SK-N-SH (cell line): ENCODE results near the gene GRB7. TPM values are rescaled to one million over a fixed set of nuclear protein-coding genes. Genes with fewer than 3 reads are reported as not detected.

Experiments
- CTCF ChIA-PET: fragments of 300-600, 350-600 bp; formaldehyde crosslinking; extraction: SDS; loops from one replicate; lab custom pipeline; 2021; lab: Yijun Ruan, JAX
- POLR2A ChIA-PET: fragments of 350-600 bp; sonication (Branson Sonifier 250); formaldehyde crosslinking; extraction: SDS; loops from one replicate; lab custom pipeline; 2020; ENCODE audit warnings: antibody characterized with exemption, inconsistent platforms; lab: Yijun Ruan, JAX
- DNase-seq: peaks from one replicate; pipeline ENCODE4 v3.0.0; 2012
- H2AFZ ChIP-seq: fragments of 200-600 bp; sonication (generic); 2 replicates; pipeline ENCODE4 v1.8.1; 2016; ENCODE audit warnings: antibody characterized with exemption, mild to moderate bottlenecking, low read depth
- H3F3A ChIP-seq: fragments of 200-600 bp; sonication (generic); replicated peaks from 2 replicates; pipeline ENCODE3; 2016; ENCODE audit warnings: antibody characterized with exemption, mild to moderate bottlenecking; ENCODE audit not compliant: insufficient read depth
- H3K27ac ChIP-seq, 2 experiments: fragments of 200-500 bp in 1 of 2; fragments of 200-600 bp in 1 of 2; sonication (Bioruptor generic) in 1 of 2; sonication (generic), shearing (Covaris generic) in 1 of 2; 2 replicates each; pipeline versions ENCODE4 v1.5.1 to v1.6.1; 2014 to 2016; ENCODE audit warnings: low read depth in 2 of 2, inconsistent platforms in 1 of 2, low read length in 1 of 2, mild to moderate bottlenecking in 1 of 2, mixed read lengths in 1 of 2
- H3K27me3 ChIP-seq: fragments of 200-600 bp; sonication (generic), shearing (Covaris generic); 2 replicates; pipeline ENCODE4 v1.6.1; 2016; ENCODE audit warnings: mixed run types; ENCODE audit not compliant: insufficient read depth
- H3K36me3 ChIP-seq, 2 experiments: fragments of 200-500 bp in 1 of 2; fragments of 200-600 bp in 1 of 2; sonication (Bioruptor generic) in 1 of 2; sonication (generic) in 1 of 2; replicated peaks in 1 of 2; 2 replicates each; pipeline versions ENCODE3 to v1.5.1; 2014 to 2016; ENCODE audit warnings: low read length in 1 of 2, mild to moderate bottlenecking in 1 of 2; ENCODE audit not compliant: insufficient read depth in 2 of 2, control insufficient read depth in 1 of 2
- H3K4me1 ChIP-seq, 2 experiments: fragments of 200-500 bp in 1 of 2; fragments of 200-600 bp in 1 of 2; sonication (Bioruptor generic) in 1 of 2; sonication (generic), shearing (Covaris generic) in 1 of 2; 2 replicates each; pipeline versions ENCODE4 v1.5.1 to v1.6.1; 2014 to 2016; ENCODE audit warnings: low read depth in 1 of 2, low read length in 1 of 2, mixed run types in 1 of 2; ENCODE audit not compliant: insufficient read depth in 2 of 2, control insufficient read depth in 1 of 2
- H3K4me2 ChIP-seq: fragments of 200-600 bp; sonication (generic), shearing (Covaris generic); 2 replicates; pipeline ENCODE4 v1.6.1; 2017; ENCODE audit warnings: mixed run types
- H3K4me3 ChIP-seq, 2 experiments: fragments of 200-500 bp in 1 of 2; fragments of 200-600 bp in 1 of 2; sonication (Bioruptor generic) in 1 of 2; sonication (generic), shearing (Covaris generic) in 1 of 2; 2 replicates each; pipeline versions ENCODE4 v1.5.1 to v1.8.1; 2014 to 2016; ENCODE audit warnings: low read depth in 2 of 2, inconsistent platforms in 1 of 2, low read length in 1 of 2, mild to moderate bottlenecking in 1 of 2, mixed read lengths in 1 of 2, moderate library complexity in 1 of 2
- H3K79me2 ChIP-seq: fragments of 200-600 bp; sonication (generic); 2 replicates; pipeline ENCODE4 v1.8.1; 2017; ENCODE audit warnings: mild to moderate bottlenecking; ENCODE audit not compliant: insufficient read depth
- H3K9ac ChIP-seq: fragments of 200-600 bp; sonication (generic); 2 replicates; pipeline ENCODE4 v1.6.1; 2017; ENCODE audit warnings: mixed run types
- H3K9me2 ChIP-seq: fragments of 200-600 bp; sonication (generic); 2 replicates; pipeline ENCODE4 v1.6.1; 2017; ENCODE audit warnings: mixed run types
- H3K9me3 ChIP-seq: fragments of 200-600 bp; sonication (generic); 2 replicates; pipeline ENCODE4 v1.6.1; 2017; ENCODE audit warnings: mixed run types, mild to moderate bottlenecking, moderate library complexity
- H4K20me1 ChIP-seq: fragments of 200-600 bp; sonication (generic); 2 replicates; pipeline ENCODE4 v1.6.1; 2017; ENCODE audit warnings: mild to moderate bottlenecking, mixed run types; ENCODE audit not compliant: insufficient read depth
- CTCF ChIP-seq: fragments of 200-600 bp; sonication (generic); IDR thresholded peaks from 2 replicates; pipeline ENCODE4 v1.6.1; 2017; ENCODE audit warnings: antibody characterized with exemption, mild to moderate bottlenecking, moderate library complexity
- FOSL2 ChIP-seq: IDR thresholded peaks from 2 replicates; pipeline ENCODE4 v1.4.0; 2012; ENCODE audit warnings: low read depth, mild to moderate bottlenecking, moderate library complexity, borderline replicate concordance
- FOXJ3 ChIP-seq: sonication (generic); formaldehyde crosslinking; IDR thresholded peaks from 2 replicates; pipeline ENCODE4 v1.5.1; 2020; ENCODE audit warnings: mild to moderate bottlenecking, missing genetic modification reagents
- GATA2 ChIP-seq: sonication (generic); formaldehyde crosslinking; IDR thresholded peaks from 2 replicates; pipeline ENCODE4 v1.5.0; 2020; ENCODE audit warnings: mild to moderate bottlenecking, missing genetic modification reagents
- MAX ChIP-seq: IDR thresholded peaks from 2 replicates; pipeline ENCODE4 v1.4.0; 2012; ENCODE audit warnings: low read depth
- NRF1 ChIP-seq: IDR thresholded peaks from 2 replicates; pipeline ENCODE4 v1.6.1; 2012; ENCODE audit warnings: low read depth, mild to moderate bottlenecking, low read length
- RCOR1 ChIP-seq: fragments of 150-350 bp; IDR thresholded peaks from 2 replicates; pipeline ENCODE4 v1.6.1; 2017; ENCODE audit warnings: antibody characterized with exemption, low read length
- REST ChIP-seq: IDR thresholded peaks from 2 replicates; pipeline ENCODE4 v1.6.1; 2012; ENCODE audit warnings: mild to moderate bottlenecking, low read depth, low read length, moderate library complexity
- SMC3 ChIP-seq: IDR thresholded peaks from 2 replicates; pipeline ENCODE4 v1.6.1; 2012; ENCODE audit warnings: low read depth, low read length, improper control_type of control experiment
- TAF1 ChIP-seq: IDR thresholded peaks from 2 replicates; pipeline ENCODE4 v1.6.1; 2012; ENCODE audit warnings: low read depth, mild to moderate bottlenecking, low read length, moderate library complexity, borderline replicate concordance
- ZBTB33 ChIP-seq: IDR thresholded peaks from 2 replicates; pipeline ENCODE4 v1.4.0; 2012; ENCODE audit warnings: low read depth, borderline replicate concordance
- WGBS: methylation state at CpG from one replicate; pipeline ENCODE4 v1.1.6; 2017; ENCODE audit warnings: low lambda C conversion rate; 5-methylcytosine and 5-hydroxymethylcytosine counted together
- polyA plus RNA-seq, 3 experiments: library from polyadenylated mRNA; depleted of rRNA; stranded (reverse); fragments of >200 nt; gene quantifications; 2 replicates each; pipeline ENCODE4 v1.2.3, GENCODE V29; 2012

Gene GRB7
- polyA plus RNA-seq, 1 of the 3 experiments (the other 2 are of a cell fraction) = not detected

- Histone ChIP-seq H3K4me3 (no peak overlapping the region), H3K36me3 (no peaks in the 10 kb centered on the region), H3K4me1 (no peaks in the 10 kb centered on the region), H3K9me2 (no peaks in the 10 kb centered on the region), H3K9ac (no peak overlapping the region), H3K27ac (no peak overlapping the region), H3F3A (no peaks in the 10 kb centered on the region), H4K20me1 (no peaks in the 10 kb centered on the region), H3K27me3 (peaks cover 92% of the 10 kb centered on the region), H3K4me2 (no peak overlapping the region), H2AFZ (no peak overlapping the region), H3K79me2 (no peaks in the 10 kb centered on the region), H3K9me3 (no peaks in the 10 kb centered on the region)
- POLR2A ChIA-PET = no interaction called here
- DNase-seq = no peak
- TF ChIP-seq REST (no peak), GATA2 (CRISPR knock-in tag) (no peak), FOSL2 (no peak), SMC3 (no peak), CTCF (no peak), TAF1 (no peak)
- CTCF ChIA-PET = interaction anchor here (0.7 to 1.6 kb wide), 2 partner anchors 14 to 154 kb away, joined by 3 to 4 read pairs; no protein-coding TSS in a partner anchor
- 6% methylated on average over 11 of the region's 11 CpGs for WGBS
Measured at GRCh38 chr17:39777534-39778365, 40.0 kb downstream of the GRB7 start.

GRCh38 chr17:39781031-39781860 is 43.5 kb downstream of the GRB7 start:
- Histone ChIP-seq H3K27ac (no peak overlapping the region), H3K4me3 (no peak overlapping the region), H4K20me1 (no peaks in the 10 kb centered on the region), H3K9me3 (no peaks in the 10 kb centered on the region), H3K9me2 (no peaks in the 10 kb centered on the region), H3K36me3 (no peaks in the 10 kb centered on the region), H3K9ac (no peak overlapping the region), H3K4me2 (no peak overlapping the region), H3F3A (no peaks in the 10 kb centered on the region), H3K27me3 (peaks cover 67% of the 10 kb centered on the region), H3K79me2 (no peaks in the 10 kb centered on the region), H2AFZ (no peak overlapping the region), H3K4me1 (no peaks in the 10 kb centered on the region)
- ChIA-PET POLR2A (no interaction called here), CTCF (interaction anchor here (1.0 to 1.6 kb wide), 2 partner anchors 12 to 159 kb away, joined by 3 to 4 read pairs; no protein-coding TSS in a partner anchor)
- no peak for DNase-seq
- WGBS = 9% methylated on average over 6 of the region's 6 CpGs
- TF ChIP-seq RCOR1 = no peak
- no peak for TF ChIP-seq ZBTB33
- TF ChIP-seq NRF1 = no peak
- TF ChIP-seq REST = no peak
- no peak for TF ChIP-seq FOXJ3 (CRISPR knock-in tag)
- no peak for TF ChIP-seq SMC3
- no peak for TF ChIP-seq MAX
